Activated T-helper 2 cell treated with anti-CD3 and anti-CD28 coated beads, Interferon-gamma antibody, Interleukin-2, Interleukin-4, amounts not matched to agents 10 μg/mL and 5 μg/mL and 100 μg/mL, durations not matched to agents 14 hours and 24 hours and 36 hours (primary cell): ENCODE results near the gene PGBD5. TPM values are rescaled to one million over a fixed set of nuclear protein-coding genes. Genes with fewer than 3 reads are reported as not detected.

Source experiments
- DNase-seq: peaks from one replicate; pipeline ENCODE4 v3.0.0; 2021; ENCODE audit warnings: low spot score
- H3K27ac Mint-ChIP-seq: one replicate; pipeline ENCODE4 v1.8.0; 2021; ENCODE audit warnings: mixed read lengths
- H3K27me3 Mint-ChIP-seq: one replicate; pipeline ENCODE4 v1.8.0; 2021; ENCODE audit warnings: low read depth, mixed read lengths
- H3K36me3 Mint-ChIP-seq: one replicate; pipeline ENCODE4 v1.8.0; 2021; ENCODE audit warnings: low read depth, mixed read lengths
- H3K4me1 Mint-ChIP-seq: one replicate; pipeline ENCODE4 v1.8.0; 2021; ENCODE audit warnings: low read depth, mixed read lengths
- H3K4me3 Mint-ChIP-seq: one replicate; pipeline ENCODE4 v1.8.0; 2021; ENCODE audit warnings: low read depth, mild to moderate bottlenecking, moderate library complexity, mixed read lengths
- H3K9me3 Mint-ChIP-seq: one replicate; pipeline ENCODE4 v1.8.0; 2021; ENCODE audit warnings: mixed read lengths
- intact Hi-C: fragments of 100-400 bp; cut with micrococcal nuclease; formaldehyde crosslinking; loops from one replicate; pipeline ENCODE4 v1.15.1; 2023
- total RNA-seq: library from RNA; stranded (reverse); gene quantifications from 2 replicates; pipeline ENCODE4 v1.2.3, GENCODE V29; 2022

PGBD5 gene
- total RNA-seq, 1 donor from 2014 or later = not detected

- Mint-ChIP-seq H3K36me3 (no peaks in the 10 kb centered on the region), H3K27me3 (peaks cover 6% of the 10 kb centered on the region), H3K4me1 (no peaks in the 10 kb centered on the region), H3K9me3 (no peaks in the 10 kb centered on the region), H3K4me3 (no peak overlapping the region), H3K27ac (no peak overlapping the region)
- DNase-seq = no peak
- intact Hi-C loops = no loop called here
These were observed 80.8 kb downstream of the PGBD5 start for GRCh38 chr1:230345139-230345885.

- intact Hi-C loops = no loop called here
- Mint-ChIP-seq H3K36me3 (no peaks in the 10 kb centered on the region), H3K4me1 (no peaks in the 10 kb centered on the region)
These were observed 83.4 kb downstream of the PGBD5 start for GRCh38 chr1:230342699-230343098.

GRCh38 chr1:230342019-230342418 is 84.1 kb downstream of the PGBD5 start:
- Mint-ChIP-seq H3K4me3 (no peak overlapping the region), H3K36me3 (no peaks in the 10 kb centered on the region), H3K4me1 (no peaks in the 10 kb centered on the region), H3K27me3 (peaks cover 12% of the 10 kb centered on the region), H3K9me3 (no peaks in the 10 kb centered on the region), H3K27ac (no peak overlapping the region)
- intact Hi-C loops = no loop called here
- no peak for DNase-seq

More at GRCh38 chr1:230342699-230343098, 83.4 kb downstream of the PGBD5 start:
- Mint-ChIP-seq H3K9me3 (no peaks in the 10 kb centered on the region), H3K27ac (no peak overlapping the region), H3K4me3 (no peak overlapping the region), H3K27me3 (peaks cover 10% of the 10 kb centered on the region)
- DNase-seq = no peak

- H3K27ac Mint-ChIP-seq = no peak overlapping the region
These were observed 85.0 kb downstream of the PGBD5 start for GRCh38 chr1:230341162-230341546.

GRCh38 chr1:230340526-230341161 is 85.5 kb downstream of the PGBD5 start:
- Mint-ChIP-seq H3K36me3 (no peaks in the 10 kb centered on the region), H3K9me3 (no peaks in the 10 kb centered on the region), H3K4me1 (no peaks in the 10 kb centered on the region), H3K27ac (no peak overlapping the region), H3K27me3 (peaks cover 12% of the 10 kb centered on the region), H3K4me3 (no peak overlapping the region)
- intact Hi-C loops = no loop called here
- no peak for DNase-seq

More at GRCh38 chr1:230341162-230341546, 85.0 kb downstream of the PGBD5 start:
- H3K27me3 Mint-ChIP-seq = peaks cover 12% of the 10 kb centered on the region
- no peaks in the 10 kb centered on the region for H3K36me3 Mint-ChIP-seq
- intact Hi-C loops = no loop called here
- no peak overlapping the region for H3K4me3 Mint-ChIP-seq
- no peak for DNase-seq
- H3K4me1 Mint-ChIP-seq = no peaks in the 10 kb centered on the region
- H3K9me3 Mint-ChIP-seq = no peaks in the 10 kb centered on the region

GRCh38 chr1:230339033-230339432 is 87.1 kb downstream of the PGBD5 start:
- H3K27me3 Mint-ChIP-seq = peaks cover 12% of the 10 kb centered on the region
- no peaks in the 10 kb centered on the region for H3K4me1 Mint-ChIP-seq
- no peak overlapping the region for H3K27ac Mint-ChIP-seq
- DNase-seq = no peak
- no peaks in the 10 kb centered on the region for H3K9me3 Mint-ChIP-seq
- intact Hi-C loops = no loop called here
- no peaks in the 10 kb centered on the region for H3K36me3 Mint-ChIP-seq
- no peak overlapping the region for H3K4me3 Mint-ChIP-seq

- H3K4me3 Mint-ChIP-seq = no peak overlapping the region
- no peak for DNase-seq
- H3K27ac Mint-ChIP-seq = no peak overlapping the region
- H3K27me3 Mint-ChIP-seq = peaks cover 11% of the 10 kb centered on the region
- H3K4me1 Mint-ChIP-seq = no peaks in the 10 kb centered on the region
- intact Hi-C loops = no loop called here
- no peaks in the 10 kb centered on the region for H3K36me3 Mint-ChIP-seq
- no peaks in the 10 kb centered on the region for H3K9me3 Mint-ChIP-seq
These were observed 88.9 kb downstream of the PGBD5 start for GRCh38 chr1:230337266-230337665.

GRCh38 chr1:230335861-230336522 is 90.1 kb downstream of the PGBD5 start:
- no peaks in the 10 kb centered on the region for H3K4me1 Mint-ChIP-seq
- no peaks in the 10 kb centered on the region for H3K9me3 Mint-ChIP-seq
- H3K36me3 Mint-ChIP-seq = no peaks in the 10 kb centered on the region
- DNase-seq = no peak
- peaks cover 7% of the 10 kb centered on the region for H3K27me3 Mint-ChIP-seq
- intact Hi-C loops = no loop called here
- no peak overlapping the region for H3K27ac Mint-ChIP-seq
- no peak overlapping the region for H3K4me3 Mint-ChIP-seq

- DNase-seq = no peak
- Mint-ChIP-seq H3K4me1 (no peaks in the 10 kb centered on the region), H3K36me3 (no peaks in the 10 kb centered on the region), H3K4me3 (no peak overlapping the region), H3K27me3 (peaks cover 6% of the 10 kb centered on the region), H3K27ac (no peak overlapping the region), H3K9me3 (no peaks in the 10 kb centered on the region)
- intact Hi-C loops = no loop called here
These were observed 91.7 kb downstream of the PGBD5 start for GRCh38 chr1:230334447-230334837.

GRCh38 chr1:230333590-230334446 is 92.3 kb downstream of the PGBD5 start:
- no peak for DNase-seq
- Mint-ChIP-seq H3K4me1 (no peaks in the 10 kb centered on the region), H3K4me3 (no peak overlapping the region), H3K27ac (no peak overlapping the region), H3K27me3 (peaks cover 4% of the 10 kb centered on the region), H3K36me3 (no peaks in the 10 kb centered on the region), H3K9me3 (no peaks in the 10 kb centered on the region)
- intact Hi-C loops = no loop called here

- intact Hi-C loops = no loop called here
- Mint-ChIP-seq H3K4me1 (peaks cover 6% of the 10 kb centered on the region), H3K36me3 (no peaks in the 10 kb centered on the region), H3K4me3 (no peak overlapping the region), H3K27me3 (peaks cover 3% of the 10 kb centered on the region), H3K27ac (no peak overlapping the region), H3K9me3 (no peaks in the 10 kb centered on the region)
- no peak for DNase-seq
These were observed 93.5 kb downstream of the PGBD5 start for GRCh38 chr1:230332575-230333066.

- Mint-ChIP-seq H3K4me3 (no peak overlapping the region), H3K27me3 (peaks cover 2% of the 10 kb centered on the region), H3K4me1 (peaks cover 6% of the 10 kb centered on the region), H3K36me3 (no peaks in the 10 kb centered on the region), H3K9me3 (no peaks in the 10 kb centered on the region), H3K27ac (no peak overlapping the region)
- no peak for DNase-seq
- intact Hi-C loops = no loop called here
These were observed 94.1 kb downstream of the PGBD5 start for GRCh38 chr1:230332061-230332460.
